Mesangial cell (primary cell): Measurements from ENCODE around the gene PDGFC. TPM values are rescaled to one million over a fixed set of nuclear protein-coding genes. Genes with fewer than 3 reads are reported as not detected.

Source experiments
- total RNA-seq: library from RNA; depleted of rRNA; stranded (reverse); fragments of >200 nt; gene quantifications from 2 replicates; pipeline ENCODE4 v1.2.3, GENCODE V29; 2015

PDGFC gene, protein sequence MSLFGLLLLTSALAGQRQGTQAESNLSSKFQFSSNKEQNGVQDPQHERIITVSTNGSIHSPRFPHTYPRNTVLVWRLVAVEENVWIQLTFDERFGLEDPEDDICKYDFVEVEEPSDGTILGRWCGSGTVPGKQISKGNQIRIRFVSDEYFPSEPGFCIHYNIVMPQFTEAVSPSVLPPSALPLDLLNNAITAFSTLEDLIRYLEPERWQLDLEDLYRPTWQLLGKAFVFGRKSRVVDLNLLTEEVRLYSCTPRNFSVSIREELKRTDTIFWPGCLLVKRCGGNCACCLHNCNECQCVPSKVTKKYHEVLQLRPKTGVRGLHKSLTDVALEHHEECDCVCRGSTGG
- total RNA-seq = 72.2 and 107 TPM in 2 replicates

DNA sequence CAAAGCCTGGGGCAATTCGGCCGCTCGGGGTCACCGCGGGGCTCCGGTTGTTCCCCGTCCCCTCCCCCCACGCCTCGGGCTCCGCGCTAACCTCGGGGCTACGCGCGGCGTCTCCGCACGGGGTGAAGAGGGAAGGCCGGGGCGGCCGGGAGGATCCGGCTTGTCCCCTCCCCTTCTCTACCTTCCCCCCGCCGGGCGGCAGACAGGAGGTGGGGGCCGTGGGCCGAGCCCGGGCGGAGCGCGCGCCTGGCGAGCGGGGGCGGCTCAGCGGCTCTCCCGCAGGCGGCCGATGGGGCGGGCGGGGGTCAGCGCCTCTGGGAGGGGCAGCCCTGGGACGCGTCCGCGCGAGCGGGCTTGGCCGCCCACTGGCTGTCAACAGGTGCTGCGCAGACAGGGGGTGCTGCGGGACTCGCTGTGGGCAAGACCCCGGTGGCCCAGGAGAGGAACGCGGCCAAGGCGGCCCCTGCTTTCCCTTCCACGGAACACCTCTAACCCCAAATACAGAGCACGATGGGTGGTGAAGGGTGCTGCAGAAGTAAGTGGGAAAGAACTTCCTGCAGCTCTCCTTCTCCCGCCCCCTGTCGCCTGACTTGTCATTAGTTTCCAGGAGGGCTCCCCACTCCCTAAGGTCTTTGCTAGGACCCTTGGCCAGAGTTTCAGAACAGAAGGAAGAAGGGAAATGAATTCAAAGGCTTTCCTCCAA is at the start of gene PDGFC:
PDGFC (minus strand) TSS at position 124 of the 703 bp plus-strand sequence. CDS start 896 bp downstream, outside the sequence.

Other genes with a start within 250 kb of the PDGFC start
- gene GLRB, start 104.4 kb upstream of the PDGFC start, total RNA-seq = 6.0 and 11.7 TPM in 2 replicates
- gene GRIA2, start 248.9 kb upstream of the PDGFC start, total RNA-seq = not detected in 2 replicates